ENCODE measurements around the gene PI16. TPM values are rescaled to one million over a fixed set of nuclear protein-coding genes. Genes with fewer than 3 reads are reported as not detected.

PI16 gene
- polyA plus RNA-seq, 1 donor from 2014 or later: not detected

- H3K4me3 ChIP-seq (ENCODE audit: low read length): no peak overlapping the region
- H3K9me2 ChIP-seq (ENCODE audit: insufficient read depth, low read length): no peaks in the 10 kb centered on the region
- H3K36me3 ChIP-seq (ENCODE audit: insufficient read depth, low read length): no peaks in the 10 kb centered on the region
- no peak overlapping the region for H2AFZ ChIP-seq (ENCODE audit: low read depth, low read length)
- no peaks in the 10 kb centered on the region for H3F3A ChIP-seq (ENCODE audit: insufficient read depth, low read length, poor library complexity, severe bottlenecking)
- no peak overlapping the region for H3K27ac ChIP-seq (ENCODE audit: low read length)
- H3K27me3 ChIP-seq (ENCODE audit: insufficient read depth, low read depth, low read length): no peaks in the 10 kb centered on the region
- no peaks in the 10 kb centered on the region for H3K79me2 ChIP-seq (replicated peaks; ENCODE audit: insufficient read depth, low read length)
- H3K9ac ChIP-seq (ENCODE audit: low read length): no peak overlapping the region
- TF ChIP-seq MXI1 (conservative IDR thresholded peaks at IDR 0.05; ENCODE audit: poor library complexity, severe bottlenecking) (no peak), TAF1 (IDR thresholded peaks at IDR 0.05; ENCODE audit: low read depth) (no peak), REST (IDR thresholded peaks at IDR 0.05; ENCODE audit: borderline replicate concordance) (no peak), EP300 (conservative IDR thresholded peaks at IDR 0.05; ENCODE audit: poor library complexity, severe bottlenecking) (no peak), POLR2AphosphoS5 (IDR thresholded peaks at IDR 0.05) (no peak), CTCF (IDR thresholded peaks at IDR 0.05; ENCODE audit: poor library complexity, severe bottlenecking) (no peak), EZH2 (IDR thresholded peaks at IDR 0.05; ENCODE audit: borderline replicate concordance, insufficient read depth, low read length, poor library complexity, severe bottlenecking) (no peak), SMC3 (conservative IDR thresholded peaks at IDR 0.05; ENCODE audit: poor library complexity) (no peak), RAD21 (conservative IDR thresholded peaks at IDR 0.05) (no peak)
- no peaks in the 10 kb centered on the region for H3K9me3 ChIP-seq (ENCODE audit: low read length)
- H4K20me1 ChIP-seq (ENCODE audit: insufficient read depth): no peaks in the 10 kb centered on the region
- no peak overlapping the region for H3K4me2 ChIP-seq (ENCODE audit: low read length)
Measured at GRCh38 chr6:37011656-37012378, 57.3 kb downstream of the PI16 start.

- TF ChIP-seq POLR2AphosphoS5 (IDR thresholded peaks at IDR 0.05): no peak
- no peak for TF ChIP-seq EZH2 (IDR thresholded peaks at IDR 0.05; ENCODE audit: borderline replicate concordance, insufficient read depth, low read length, poor library complexity, severe bottlenecking)
- TF ChIP-seq MXI1 (conservative IDR thresholded peaks at IDR 0.05; ENCODE audit: poor library complexity, severe bottlenecking): no peak
- TF ChIP-seq REST (IDR thresholded peaks at IDR 0.05; ENCODE audit: borderline replicate concordance): no peak
- TF ChIP-seq EP300 (conservative IDR thresholded peaks at IDR 0.05; ENCODE audit: poor library complexity, severe bottlenecking): no peak
- no peak for TF ChIP-seq CTCF (IDR thresholded peaks at IDR 0.05; ENCODE audit: poor library complexity, severe bottlenecking)
- TF ChIP-seq TAF1 (IDR thresholded peaks at IDR 0.05; ENCODE audit: low read depth): no peak
- no peak for TF ChIP-seq RAD21 (conservative IDR thresholded peaks at IDR 0.05)
- TF ChIP-seq SMC3 (conservative IDR thresholded peaks at IDR 0.05; ENCODE audit: poor library complexity): no peak
- Histone ChIP-seq H3K9me3 (ENCODE audit: low read length) (no peaks in the 10 kb centered on the region), H3K27ac (ENCODE audit: low read length) (no peak overlapping the region), H2AFZ (ENCODE audit: low read depth, low read length) (no peak overlapping the region), H4K20me1 (ENCODE audit: insufficient read depth) (no peaks in the 10 kb centered on the region), H3K4me3 (ENCODE audit: low read length) (no peak overlapping the region), H3K9me2 (ENCODE audit: insufficient read depth, low read length) (no peaks in the 10 kb centered on the region), H3K79me2 (replicated peaks; ENCODE audit: insufficient read depth, low read length) (no peaks in the 10 kb centered on the region), H3K4me2 (ENCODE audit: low read length) (no peak overlapping the region), H3K27me3 (ENCODE audit: insufficient read depth, low read depth, low read length) (no peaks in the 10 kb centered on the region), H3K36me3 (ENCODE audit: insufficient read depth, low read length) (no peaks in the 10 kb centered on the region), H3K9ac (ENCODE audit: low read length) (no peak overlapping the region), H3F3A (ENCODE audit: insufficient read depth, low read length, poor library complexity, severe bottlenecking) (no peaks in the 10 kb centered on the region)
Measured at GRCh38 chr6:37013516-37014491, 59.3 kb downstream of the PI16 start.

All from neural cell (in vitro differentiated cells).